Measurements from ENCODE around the gene C8B. TPM values are rescaled to one million over a fixed set of nuclear protein-coding genes. Genes with fewer than 3 reads are reported as not detected.

The C8B gene
- total RNA-seq, 1 experiment from 2014 or later = not detected

- Histone ChIP-seq H4K91ac (ENCODE audit: insufficient read length, low read depth, low read length) (no peak overlapping the region), H3K9ac (ENCODE audit: extremely low read depth, insufficient read length, low read length) (no peak overlapping the region), H3K14ac (ENCODE audit: insufficient read depth, low read length) (no peak overlapping the region), H3K56ac (ENCODE audit: insufficient read length, low read depth, low read length) (no peak overlapping the region), H2BK15ac (ENCODE audit: low read depth, low read length) (no peak overlapping the region), H3K4me2 (ENCODE audit: insufficient read depth, insufficient read length, low read length) (no peak overlapping the region), H2BK12ac (ENCODE audit: insufficient read length, low read depth, low read length) (no peak overlapping the region), H2BK5ac (ENCODE audit: insufficient read length, low read length) (no peak overlapping the region), H2AK5ac (ENCODE audit: insufficient read length, low read length) (no peak overlapping the region), H4K8ac (replicated peaks; ENCODE audit: insufficient read length, low read depth, low read length) (no peak overlapping the region), H3K79me2 (ENCODE audit: insufficient read depth, low read length) (no peaks in the 10 kb centered on the region), H2AFZ (ENCODE audit: low read length) (no peak overlapping the region), H3K9me3 (ENCODE audit: control insufficient read depth, low read depth, low read length) (no peaks in the 10 kb centered on the region), H4K20me1 (ENCODE audit: control insufficient read depth, insufficient read depth, insufficient read length) (no peaks in the 10 kb centered on the region), H3T11ph (ENCODE audit: low read length) (no peak overlapping the region), H3K4ac (ENCODE audit: low read depth, low read length) (no peak overlapping the region), H2BK20ac (ENCODE audit: low read depth, low read length, poor library complexity, severe bottlenecking) (no peak overlapping the region), H4K5ac (ENCODE audit: insufficient read length, low read depth, low read length) (no peak overlapping the region), H3K27ac (ENCODE audit: insufficient read length, low read depth, low read length) (no peak overlapping the region), H2BK120ac (ENCODE audit: low read depth, low read length, poor library complexity, severe bottlenecking) (no peak overlapping the region), H3K27me3 (ENCODE audit: insufficient read depth, low read length) (no peaks in the 10 kb centered on the region), H3K18ac (ENCODE audit: insufficient read length, low read depth, low read length) (no peak overlapping the region), H3K79me1 (ENCODE audit: insufficient read depth, low read depth, low read length, poor library complexity, severe bottlenecking) (no peaks in the 10 kb centered on the region), H3K4me1 (ENCODE audit: insufficient read depth, low read length) (no peaks in the 10 kb centered on the region), H3K23me2 (ENCODE audit: insufficient read length, low read depth, low read length, poor library complexity, severe bottlenecking) (no peaks in the 10 kb centered on the region), H3K23ac (ENCODE audit: insufficient read length, low read depth, low read length) (no peak overlapping the region)
- H3K27me3 Mint-ChIP-seq (ENCODE audit: low read depth) = peaks cover 11% of the 10 kb centered on the region
- no peak overlapping the region for H3K4me3 Mint-ChIP-seq
- H3K4me1 Mint-ChIP-seq = peaks cover 0 to 3% of the 10 kb centered on the region in 2 experiments; a peak in 2 of 4 replicates
- H3K36me3 Mint-ChIP-seq (ENCODE audit: insufficient read depth in 1 of 3, low read depth in 3 of 3) = no peaks in the 10 kb centered on the region
- no peak for DNase-seq
- no peak for TF ChIP-seq CTCF (conservative IDR thresholded peaks at IDR 0.05)
- WGBS (ENCODE audit: extremely low coverage, insufficient read length, low lambda C conversion rate) = no CpG with 5 or more reads among the region's 2 CpGs
- no peaks in the 10 kb centered on the region for H3K9me3 Mint-ChIP-seq
- no peak overlapping the region for H3K27ac Mint-ChIP-seq
These were observed 66.9 kb downstream of the C8B start for GRCh38 chr1:56898879-56899278.

All from H9 (cell line).